Measurements from ENCODE around the gene LSM4. TPM values are rescaled to one million over a fixed set of nuclear protein-coding genes. Genes with fewer than 3 reads are reported as not detected.

Gene LSM4
- total RNA-seq, 1 donor from 2014 or later = 440 TPM

DNA sequence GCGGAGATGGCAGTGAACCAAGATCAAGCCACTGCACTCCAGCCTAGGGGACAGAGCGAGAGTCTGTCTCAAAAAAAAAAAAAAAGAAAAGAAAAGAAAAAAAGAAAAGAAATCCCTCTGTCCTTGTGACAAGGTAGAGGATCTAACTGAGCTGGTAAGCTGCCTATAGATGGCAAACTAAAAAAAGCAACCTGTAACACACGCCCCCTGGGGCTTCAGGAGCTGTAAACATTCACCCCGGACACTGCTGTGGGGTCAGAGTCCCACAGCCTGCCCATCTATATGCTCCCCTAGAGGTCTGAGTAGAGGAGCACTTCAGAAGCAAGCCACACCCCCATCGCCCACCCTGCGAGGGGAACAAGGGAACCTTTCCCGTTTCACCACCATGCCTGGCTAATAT is 13.2 kb upstream of the LSM4 start:
- H3K27me3 ChIP-seq = peaks cover 4% of the 10 kb centered on the region
- H3K27ac Mint-ChIP-seq = no peak overlapping the region
- H3K4me1 ChIP-seq = peaks cover under 1% of the 10 kb centered on the region
- H2AFZ ChIP-seq (replicated peaks) = no peak overlapping the region
- H3K27ac ChIP-seq = no peak overlapping the region
- H3K4me3 Mint-ChIP-seq = no peak overlapping the region
- H3K36me3 Mint-ChIP-seq = no peaks in the 10 kb centered on the region
- no peaks in the 10 kb centered on the region for H3K79me2 ChIP-seq (ENCODE audit: low read depth)
- no peaks in the 10 kb centered on the region for H3K36me3 ChIP-seq
- peaks cover 11% of the 10 kb centered on the region for H3K27me3 Mint-ChIP-seq (ENCODE audit: insufficient read depth, low read depth)
- H3K4me3 ChIP-seq = no peak overlapping the region
- peaks cover 17% of the 10 kb centered on the region for H3F3A ChIP-seq (ENCODE audit: low read depth)
- DNase-seq (ENCODE audit: low spot score) = no peak
- no peaks in the 10 kb centered on the region for H3K9me3 ChIP-seq (ENCODE audit: low read depth)
- TF ChIP-seq CTCF (IDR thresholded peaks at IDR 0.05) = no peak
- TF ChIP-seq EZH2phosphoT487 (IDR thresholded peaks at IDR 0.05) = no peak
- no peak for TF ChIP-seq EZH2 (IDR thresholded peaks at IDR 0.05)
- H3K9me3 Mint-ChIP-seq = no peaks in the 10 kb centered on the region
- peaks cover 13% of the 10 kb centered on the region for H3K4me1 Mint-ChIP-seq
- no peak overlapping the region for H3K9ac ChIP-seq
- peaks cover under 1% of the 10 kb centered on the region for H4K20me1 ChIP-seq (ENCODE audit: low read depth)
- H3K4me2 ChIP-seq = no peak overlapping the region

- H3K36me3 ChIP-seq = no peaks in the 10 kb centered on the region
- no peaks in the 10 kb centered on the region for H3K9me3 ChIP-seq (ENCODE audit: low read depth)
- Mint-ChIP-seq H3K36me3 (no peaks in the 10 kb centered on the region), H3K27me3 (ENCODE audit: insufficient read depth, low read depth) (peaks cover 6% of the 10 kb centered on the region), H3K27ac (no peak overlapping the region), H3K4me3 (no peak overlapping the region), H3K9me3 (no peaks in the 10 kb centered on the region), H3K4me1 (peaks cover 15% of the 10 kb centered on the region)
- no peak overlapping the region for H2AFZ ChIP-seq (replicated peaks)
- peaks cover 4% of the 10 kb centered on the region for H3K4me1 ChIP-seq
- H3F3A ChIP-seq (ENCODE audit: low read depth) = peaks cover 11% of the 10 kb centered on the region
- H3K9ac ChIP-seq = no peak overlapping the region
- H3K79me2 ChIP-seq (ENCODE audit: low read depth) = no peaks in the 10 kb centered on the region
- no peak overlapping the region for H3K27ac ChIP-seq
- no peaks in the 10 kb centered on the region for H4K20me1 ChIP-seq (ENCODE audit: low read depth)
- no peaks in the 10 kb centered on the region for H3K27me3 ChIP-seq
- DNase-seq (ENCODE audit: low spot score) = no peak
- no peak for TF ChIP-seq EZH2 (IDR thresholded peaks at IDR 0.05)
- TF ChIP-seq EZH2phosphoT487 (IDR thresholded peaks at IDR 0.05) = no peak
- TF ChIP-seq CTCF (IDR thresholded peaks at IDR 0.05) = no peak
- no peak overlapping the region for H3K4me3 ChIP-seq
- no peak overlapping the region for H3K4me2 ChIP-seq
Observed at GRCh38 chr19:18333680-18334079, 10.8 kb upstream of the LSM4 start.

DNA sequence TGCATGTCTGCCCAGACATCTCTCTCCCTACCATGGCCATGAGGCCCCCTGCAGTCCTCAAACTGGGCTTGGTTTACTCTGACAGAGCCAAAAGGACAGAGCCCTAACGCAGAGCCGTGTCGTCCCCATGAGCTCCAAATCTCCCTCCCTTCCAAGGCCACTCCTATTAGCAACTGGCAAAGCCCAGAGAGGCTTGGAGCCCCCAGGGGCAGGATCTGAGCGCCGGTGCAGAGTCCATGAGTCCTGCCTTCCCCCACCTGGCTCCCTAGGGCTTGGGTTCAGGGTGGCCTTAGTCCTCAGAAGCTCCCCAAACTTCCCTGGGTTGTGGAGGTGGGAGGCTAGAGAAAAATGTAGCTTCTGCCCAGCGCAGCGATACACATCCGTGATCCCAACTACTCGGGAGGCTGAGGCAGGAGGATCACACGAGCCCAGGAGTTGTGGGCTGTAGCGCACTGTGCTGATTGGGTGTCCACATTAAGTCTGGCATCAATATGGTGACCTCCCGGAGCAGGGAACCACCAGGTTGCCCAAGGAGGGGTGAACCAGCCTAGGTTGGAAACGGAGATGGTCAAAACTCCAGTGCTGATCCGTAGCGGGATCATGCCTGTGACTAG is 10.1 kb upstream of the LSM4 start:
- peaks cover 20% of the 10 kb centered on the region for H3K4me1 Mint-ChIP-seq
- Histone ChIP-seq H3K27me3 (no peaks in the 10 kb centered on the region), H3K79me2 (ENCODE audit: low read depth) (no peaks in the 10 kb centered on the region), H3K4me1 (peaks cover 4% of the 10 kb centered on the region), H3K4me2 (no peak overlapping the region), H3K27ac (no peak overlapping the region), H2AFZ (replicated peaks) (peak overlapping the region; percentile 6), H3K36me3 (no peaks in the 10 kb centered on the region), H3K4me3 (no peak overlapping the region), H3K9ac (no peak overlapping the region), H3F3A (ENCODE audit: low read depth) (peaks cover 12% of the 10 kb centered on the region), H4K20me1 (ENCODE audit: low read depth) (no peaks in the 10 kb centered on the region), H3K9me3 (ENCODE audit: low read depth) (no peaks in the 10 kb centered on the region)
- no peak overlapping the region for H3K4me3 Mint-ChIP-seq
- no peaks in the 10 kb centered on the region for H3K9me3 Mint-ChIP-seq
- H3K36me3 Mint-ChIP-seq = no peaks in the 10 kb centered on the region
- peaks cover 4% of the 10 kb centered on the region for H3K27me3 Mint-ChIP-seq (ENCODE audit: insufficient read depth, low read depth)
- TF ChIP-seq EZH2phosphoT487 (IDR thresholded peaks at IDR 0.05) = no peak
- no peak for TF ChIP-seq CTCF (IDR thresholded peaks at IDR 0.05)
- TF ChIP-seq EZH2 (IDR thresholded peaks at IDR 0.05) = no peak
- no peak overlapping the region for H3K27ac Mint-ChIP-seq
- DNase-seq (ENCODE audit: low spot score) = no peak

All from neural progenitor cell (in vitro differentiated cells).